Right renal cortex interstitium (tissue), 3 donors: Measurements from ENCODE around the gene FXYD5. TPM values are rescaled to one million over a fixed set of nuclear protein-coding genes. Genes with fewer than 3 reads are reported as not detected.

Experiments used
- DNase-seq, 3 donors: peaks; one replicate each; pipeline ENCODE4 v3.0.0-alpha.2; 2013; ENCODE audit warnings: low read depth in 3 of 3, low spot score in 2 of 3
- polyA plus RNA-seq, 3 donors: library from polyadenylated mRNA; unstranded; fragments of 120-200 nt; gene quantifications; one replicate each; pipeline ENCODE4 v1.2.1, GENCODE V29; 2013; ENCODE audit not compliant: insufficient read length in 3 of 3

FXYD5 gene
- polyA plus RNA-seq, 3 donors: 19.1 to 36.7 (median 25.5) TPM

- no peak for DNase-seq
Observed at GRCh38 chr19:35209646-35210045, 55.1 kb downstream of the FXYD5 start.

DNA sequence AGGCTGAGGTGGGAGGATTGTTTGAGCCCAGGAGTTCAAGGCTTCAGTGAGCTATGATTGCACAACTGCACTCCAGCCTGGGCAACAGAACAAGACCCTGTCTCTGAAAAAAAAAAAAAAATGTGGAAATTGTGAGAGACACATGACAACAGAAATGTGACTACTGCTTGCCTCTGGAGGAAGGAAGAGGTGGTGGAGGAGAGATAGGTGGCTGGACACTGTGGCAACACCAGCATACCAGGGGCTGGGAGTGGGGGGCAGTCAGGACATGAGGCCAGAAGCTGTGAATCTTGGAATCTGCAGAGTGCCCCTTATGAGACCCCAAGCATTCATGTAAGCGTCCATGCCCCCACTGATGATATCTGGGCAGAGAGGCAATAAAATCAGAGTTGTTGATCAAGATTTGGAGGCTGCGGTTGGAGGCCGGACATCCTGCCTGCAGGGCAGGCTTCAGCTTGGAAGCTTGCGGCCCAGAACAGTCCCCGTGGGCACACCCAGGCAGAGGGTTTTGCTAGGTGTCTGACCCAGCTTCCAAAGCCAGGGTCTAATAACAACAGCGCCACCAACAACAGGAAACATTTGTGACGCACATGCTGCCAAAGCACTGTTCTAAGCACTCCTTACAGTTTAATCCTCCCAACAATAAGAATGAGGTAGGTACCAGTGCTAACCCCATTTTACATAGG, 57.2 kb downstream of the FXYD5 start:
- DNase-seq: no peak

GRCh38 chr19:35212241-35212640, 57.7 kb downstream of the FXYD5 start:
- DNase-seq: no peak

GRCh38 chr19:35213663-35214632, 59.4 kb downstream of the FXYD5 start:
- peak in 2 of 3 donors; percentile 24 to 32 for DNase-seq

DNA sequence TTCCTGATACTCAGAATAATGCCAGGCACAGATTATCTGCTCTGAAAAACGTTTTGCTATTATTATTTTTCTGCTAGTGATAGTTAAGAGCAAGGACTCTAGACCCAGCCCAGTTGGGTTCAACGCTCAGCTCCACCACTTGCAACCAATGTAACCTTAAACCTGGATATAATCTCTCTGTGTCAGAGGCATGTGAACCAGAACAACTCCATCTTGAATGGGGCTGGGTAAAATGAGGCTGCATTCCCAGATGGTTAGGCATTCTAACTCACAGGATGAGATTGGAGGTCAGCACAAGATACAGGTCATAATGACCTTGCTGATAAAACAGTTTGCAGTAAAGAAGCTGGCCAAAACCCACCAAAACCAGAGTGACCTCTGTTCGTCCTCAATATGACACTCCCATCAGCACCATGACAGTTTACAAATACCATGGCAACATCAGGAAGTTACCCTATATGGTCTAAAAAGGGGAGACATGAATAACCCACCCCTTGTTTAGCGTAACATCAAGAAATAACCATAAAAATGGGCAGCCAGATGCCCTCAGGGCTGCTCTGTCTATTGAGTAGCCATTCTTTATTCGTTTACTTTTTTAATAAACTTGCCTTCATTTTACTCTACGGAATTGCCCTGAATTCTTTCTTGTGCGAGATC, 60.4 kb downstream of the FXYD5 start:
- DNase-seq: no peak

DNA sequence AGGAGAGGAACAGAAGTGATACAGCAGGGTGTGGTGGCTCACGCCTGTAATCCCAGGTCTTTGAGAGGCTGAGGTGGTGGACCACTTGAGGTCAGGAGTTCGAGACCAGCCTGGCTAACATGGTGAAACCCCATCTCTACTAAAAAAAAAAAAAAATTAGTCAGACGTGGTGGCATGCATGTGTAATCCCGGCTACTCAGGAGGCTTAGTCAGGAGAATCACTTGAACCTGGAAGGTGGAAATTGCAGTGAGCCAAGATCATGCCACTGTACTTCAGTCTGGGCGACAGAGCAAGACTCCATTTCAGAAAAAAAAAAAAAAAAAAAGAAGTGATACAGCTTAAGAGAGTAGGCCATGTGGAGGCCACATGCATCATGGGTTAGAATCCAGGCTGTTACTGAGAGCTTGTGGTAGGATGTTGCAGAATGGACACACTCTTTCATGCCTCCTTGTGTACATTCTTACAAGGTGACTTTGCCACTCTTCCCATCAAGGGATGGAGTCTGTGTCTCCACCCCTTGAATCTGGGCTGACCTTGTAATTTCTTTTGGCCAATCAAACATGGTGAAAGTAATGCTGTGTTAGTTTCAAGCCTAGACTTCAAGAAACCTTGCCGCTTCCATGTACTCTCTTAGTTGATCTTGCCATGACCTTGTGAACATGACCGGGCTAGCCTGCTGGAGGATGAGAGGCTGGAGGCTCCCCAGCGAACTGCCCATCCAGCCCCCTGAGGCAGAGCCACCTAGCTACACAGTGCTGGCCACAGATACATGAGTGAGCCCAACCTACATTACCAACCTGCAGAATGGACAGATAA, 61.7 kb downstream of the FXYD5 start:
- no peak for DNase-seq

GRCh38 chr19:35216833-35217648, 62.5 kb downstream of the FXYD5 start:
- DNase-seq: no peak

- DNase-seq: no peak
Observed at GRCh38 chr19:35217649-35217990, 63.1 kb downstream of the FXYD5 start.

- no peak for DNase-seq
Observed at GRCh38 chr19:35219008-35219407, 64.5 kb downstream of the FXYD5 start.

Other genes with a start within 250 kb of the FXYD5 start
- gene ZNF30, start 227.8 kb upstream of the FXYD5 start, polyA plus RNA-seq: 1 to 10 TPM; 7.0 to 8.5 (median 7.8) TPM
- 1 to 10 TPM; 6.9 to 7.9 (median 7.0) TPM for gene ZNF792, start 190.5 kb upstream of the FXYD5 start, polyA plus RNA-seq
- gene GRAMD1A, start 154.4 kb upstream of the FXYD5 start, polyA plus RNA-seq: 10 to 100 TPM; 38.3 to 51.2 (median 46.1) TPM
- gene SCN1B, start 124.3 kb upstream of the FXYD5 start, polyA plus RNA-seq: under 1 TPM; 0.55 to 0.92 (median 0.64) TPM
- 100 to 1,000 TPM in 1 of 3 donors, 10 to 100 TPM in 2; 78.8 to 102 (median 83.3) TPM for gene HPN, start 113.0 kb upstream of the FXYD5 start, polyA plus RNA-seq
- gene FXYD3, start 38.9 kb upstream of the FXYD5 start, polyA plus RNA-seq: 10 to 100 TPM in 2 of 3 donors, 1 to 10 TPM in 1; 7.0 to 26.7 (median 15.4) TPM
- 1 to 10 TPM; 2.2 to 3.0 (median 2.3) TPM for gene LGI4, start 19.7 kb upstream of the FXYD5 start, polyA plus RNA-seq
- gene FXYD1, start 15.9 kb upstream of the FXYD5 start, polyA plus RNA-seq: 10 to 100 TPM; 16.1 to 22.5 (median 20.2) TPM
- gene FXYD7, start 11.5 kb upstream of the FXYD5 start, polyA plus RNA-seq: 1 to 10 TPM in 1 of 3 donors, under 1 TPM in 2; 0.50 to 1.0 (median 0.57) TPM
- gene FAM187B, start 74.0 kb downstream of the FXYD5 start, polyA plus RNA-seq: not detected
- gene LSR, start 94.3 kb downstream of the FXYD5 start, polyA plus RNA-seq: 10 to 100 TPM; 38.5 to 52.0 (median 51.5) TPM
- gene USF2, start 114.2 kb downstream of the FXYD5 start, polyA plus RNA-seq: 100 to 1,000 TPM; 160 to 166 (median 164) TPM
- gene HAMP, start 127.8 kb downstream of the FXYD5 start, polyA plus RNA-seq: under 1 TPM in 2 of 3 donors, not detected in 1; 0.06 to 0.31 TPM
- 1 to 10 TPM; 1.9 to 2.7 (median 2.3) TPM for gene MAG, start 137.4 kb downstream of the FXYD5 start, polyA plus RNA-seq
- gene CD22, start 174.5 kb downstream of the FXYD5 start, polyA plus RNA-seq: 1 to 10 TPM; 5.1 to 10.0 (median 8.7) TPM
- gene FFAR1, start 193.2 kb downstream of the FXYD5 start, polyA plus RNA-seq: under 1 TPM; 0.22 to 0.30 (median 0.28) TPM
- under 1 TPM in 2 of 3 donors, not detected in 1; 0.14 to 0.31 TPM for gene FFAR3, start 203.7 kb downstream of the FXYD5 start, polyA plus RNA-seq
- not detected for gene GPR42, start 216.3 kb downstream of the FXYD5 start, polyA plus RNA-seq